WERI-Rb-1 (cell line): ENCODE results near the gene AGPAT3.

Experiments
- DNase-seq: peaks from one replicate; pipeline ENCODE4 v3.0.0-alpha.2; 2020
- H3K27ac ChIP-seq: fragments of 250-450 bp; sonication (Bioruptor Pico); 2 replicates; pipeline ENCODE4 v1.5.1; 2020; ENCODE audit warnings: mild to moderate bottlenecking, moderate library complexity
- H3K27me3 ChIP-seq: fragments of 250-450 bp; sonication (Bioruptor Pico); 2 replicates; pipeline ENCODE4 v1.5.1; 2021; ENCODE audit warnings: mild to moderate bottlenecking, low read depth, moderate library complexity; ENCODE audit not compliant: insufficient read depth, severe bottlenecking
- H3K36me3 ChIP-seq: fragments of 250-450 bp; sonication (Bioruptor Pico); 2 replicates; pipeline ENCODE4 v1.5.1; 2020; ENCODE audit warnings: mild to moderate bottlenecking, moderate library complexity
- H3K4me3 ChIP-seq: 2 replicates; pipeline ENCODE4 v1.5.1; 2011; ENCODE audit warnings: low read depth, mild to moderate bottlenecking, control low read depth, low read length
- H3K9me3 ChIP-seq: fragments of 250-450 bp; sonication (Bioruptor Pico); 2 replicates; pipeline ENCODE4 v1.5.1; 2021; ENCODE audit warnings: mild to moderate bottlenecking, moderate library complexity; ENCODE audit not compliant: severe bottlenecking
- TF ChIP-seq, protein P1 (sequence below): IDR thresholded peaks from 2 replicates; pipeline ENCODE4 v1.5.1; 2011; ENCODE audit warnings: low read depth, mild to moderate bottlenecking, control low read depth, inconsistent platforms, low read length

The AGPAT3 gene

DNA sequence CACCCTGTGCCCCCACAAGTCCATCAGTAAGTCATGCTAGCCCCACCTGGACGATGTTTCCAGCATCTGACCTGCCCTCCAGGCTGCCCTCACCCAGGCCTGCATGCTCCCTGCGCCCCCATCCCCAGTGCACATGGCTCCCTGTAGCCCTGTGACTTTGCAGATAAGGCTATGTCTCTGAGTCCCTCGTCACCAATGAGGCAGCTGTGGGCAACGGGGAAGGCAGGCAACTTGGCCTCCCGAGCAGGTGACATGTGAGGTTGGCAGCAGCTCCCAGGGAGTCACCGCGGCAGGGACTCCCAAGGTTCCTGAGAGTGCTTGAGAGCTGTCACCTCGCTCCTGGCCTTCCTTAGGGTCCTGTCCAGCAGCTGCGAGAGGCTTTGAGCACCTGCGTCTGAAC is 32.4 kb upstream of the AGPAT3 start:
- no peak for DNase-seq
- TF ChIP-seq, protein P1, sequence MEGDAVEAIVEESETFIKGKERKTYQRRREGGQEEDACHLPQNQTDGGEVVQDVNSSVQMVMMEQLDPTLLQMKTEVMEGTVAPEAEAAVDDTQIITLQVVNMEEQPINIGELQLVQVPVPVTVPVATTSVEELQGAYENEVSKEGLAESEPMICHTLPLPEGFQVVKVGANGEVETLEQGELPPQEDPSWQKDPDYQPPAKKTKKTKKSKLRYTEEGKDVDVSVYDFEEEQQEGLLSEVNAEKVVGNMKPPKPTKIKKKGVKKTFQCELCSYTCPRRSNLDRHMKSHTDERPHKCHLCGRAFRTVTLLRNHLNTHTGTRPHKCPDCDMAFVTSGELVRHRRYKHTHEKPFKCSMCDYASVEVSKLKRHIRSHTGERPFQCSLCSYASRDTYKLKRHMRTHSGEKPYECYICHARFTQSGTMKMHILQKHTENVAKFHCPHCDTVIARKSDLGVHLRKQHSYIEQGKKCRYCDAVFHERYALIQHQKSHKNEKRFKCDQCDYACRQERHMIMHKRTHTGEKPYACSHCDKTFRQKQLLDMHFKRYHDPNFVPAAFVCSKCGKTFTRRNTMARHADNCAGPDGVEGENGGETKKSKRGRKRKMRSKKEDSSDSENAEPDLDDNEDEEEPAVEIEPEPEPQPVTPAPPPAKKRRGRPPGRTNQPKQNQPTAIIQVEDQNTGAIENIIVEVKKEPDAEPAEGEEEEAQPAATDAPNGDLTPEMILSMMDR, result no peak
- Histone ChIP-seq H3K27ac (no peak overlapping the region), H3K27me3 (no peaks in the 10 kb centered on the region), H3K9me3 (peaks cover 11% of the 10 kb centered on the region), H3K4me3 (no peak overlapping the region), H3K36me3 (no peaks in the 10 kb centered on the region)

DNA sequence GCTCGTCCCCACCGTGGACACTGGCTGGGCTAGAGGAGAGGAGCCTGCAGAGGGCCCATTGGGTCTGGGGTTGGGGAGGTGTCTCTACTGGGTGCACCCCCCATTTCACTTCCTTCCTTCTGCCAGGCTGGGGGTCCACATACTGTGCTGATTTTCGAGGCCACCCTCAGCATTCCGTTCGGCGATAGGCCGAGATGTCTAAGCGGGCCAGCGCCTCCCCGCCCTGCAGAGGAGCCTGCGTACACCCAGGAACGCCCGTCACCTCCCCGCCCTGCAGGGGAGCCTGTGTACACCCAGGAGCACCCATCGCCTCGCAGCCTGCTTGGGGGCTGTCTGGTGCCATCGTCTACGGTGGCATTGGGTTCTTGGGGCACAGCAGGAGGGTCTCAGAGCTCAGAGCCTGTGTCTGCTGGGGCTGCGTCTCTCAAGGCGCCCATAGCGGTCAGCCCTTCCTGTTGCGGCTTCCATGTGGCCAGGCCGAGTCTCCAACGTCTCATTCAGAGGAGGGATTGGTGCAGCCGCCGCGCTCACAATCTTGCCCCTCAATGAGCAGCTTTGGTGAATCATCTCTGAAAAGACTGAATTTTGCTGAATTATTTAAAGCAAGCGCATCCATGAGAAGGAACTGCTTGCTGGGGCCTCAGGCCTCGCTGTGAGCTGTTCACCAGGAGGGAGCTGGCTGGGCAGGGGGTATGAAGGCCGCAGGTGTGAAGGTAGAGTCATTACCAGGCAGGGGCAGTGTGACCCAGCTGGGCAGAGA is 30.7 kb upstream of the AGPAT3 start:
- no peak overlapping the region for H3K4me3 ChIP-seq
- no peaks in the 10 kb centered on the region for H3K27me3 ChIP-seq
- TF ChIP-seq, protein P1, result no peak
- H3K9me3 ChIP-seq, result peaks cover 8% of the 10 kb centered on the region
- H3K36me3 ChIP-seq, result no peaks in the 10 kb centered on the region
- no peak for DNase-seq
- H3K27ac ChIP-seq, result no peak overlapping the region

DNA sequence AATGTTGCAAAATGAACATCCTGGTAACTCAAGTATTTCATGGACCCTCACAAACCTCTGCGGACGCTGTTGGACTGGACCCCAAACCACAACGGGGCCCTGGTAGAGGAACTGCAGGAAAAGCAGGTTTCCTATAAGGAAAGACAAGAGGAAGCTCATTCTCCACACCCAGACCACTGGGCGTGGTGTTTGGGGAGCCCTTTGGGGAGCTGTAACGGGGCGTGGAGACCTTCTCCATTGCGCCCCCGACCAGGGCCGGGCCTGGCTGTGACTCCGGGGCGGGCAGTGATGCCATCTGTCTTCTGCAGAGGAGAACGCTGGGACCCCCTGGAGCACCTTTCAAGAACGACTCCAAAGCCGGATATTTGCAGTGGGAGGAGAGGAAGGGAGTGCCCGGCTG is 30.0 kb upstream of the AGPAT3 start:
- H3K27me3 ChIP-seq, result no peaks in the 10 kb centered on the region
- no peaks in the 10 kb centered on the region for H3K36me3 ChIP-seq
- H3K9me3 ChIP-seq, result peaks cover 8% of the 10 kb centered on the region
- no peak overlapping the region for H3K4me3 ChIP-seq
- no peak for DNase-seq
- no peak overlapping the region for H3K27ac ChIP-seq
- TF ChIP-seq, protein P1, result no peak

DNA sequence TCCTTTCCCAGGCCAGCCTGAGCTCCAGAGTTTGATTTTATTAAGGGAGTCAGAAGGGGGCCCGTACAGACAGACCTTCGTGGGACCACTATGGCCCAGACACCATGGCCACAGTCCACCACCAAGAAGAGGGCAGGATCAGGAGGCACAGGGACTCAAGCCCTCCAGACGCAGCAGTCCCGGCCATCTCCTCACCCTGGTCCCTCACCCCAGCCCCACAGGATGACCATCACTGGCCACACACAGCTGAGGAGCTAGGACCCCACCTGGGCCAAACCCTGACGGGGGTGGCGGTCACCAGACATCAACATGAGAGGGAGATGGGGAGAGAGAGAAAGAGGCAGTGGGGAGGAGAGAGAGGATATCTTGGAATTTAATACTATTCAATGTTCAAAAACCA is 29.2 kb upstream of the AGPAT3 start:
- H3K4me3 ChIP-seq, result no peak overlapping the region
- TF ChIP-seq, protein P1, result no peak

DNA sequence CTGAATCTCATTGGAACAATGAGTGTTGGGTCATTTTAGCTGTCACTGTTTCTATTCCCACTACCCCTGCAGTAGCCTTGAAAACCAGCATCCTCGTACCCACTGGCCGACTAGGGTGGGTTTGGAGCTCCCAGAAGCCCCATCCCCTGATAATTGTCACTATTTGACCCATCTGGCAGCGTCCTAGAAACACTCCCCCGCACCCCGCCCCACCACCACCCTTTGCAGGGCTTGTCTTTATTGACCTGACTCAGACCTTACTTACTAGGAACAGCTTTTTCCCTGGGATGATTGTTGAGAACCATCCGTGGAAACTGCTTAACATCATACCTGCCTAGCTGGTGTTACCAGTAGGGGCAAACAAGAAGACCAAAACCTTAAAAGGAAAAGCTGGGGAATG is 28.4 kb upstream of the AGPAT3 start:
- no peak for DNase-seq
- TF ChIP-seq, protein P1, result no peak
- H3K4me3 ChIP-seq, result no peak overlapping the region
- H3K9me3 ChIP-seq, result peaks cover 8% of the 10 kb centered on the region
- H3K27me3 ChIP-seq, result no peaks in the 10 kb centered on the region
- H3K27ac ChIP-seq, result no peak overlapping the region
- no peaks in the 10 kb centered on the region for H3K36me3 ChIP-seq

More for the DNA sequence above, 29.2 kb upstream of the AGPAT3 start:
- Histone ChIP-seq H3K27ac (no peak overlapping the region), H3K9me3 (peaks cover 8% of the 10 kb centered on the region), H3K27me3 (no peaks in the 10 kb centered on the region), H3K36me3 (no peaks in the 10 kb centered on the region)
- no peak for DNase-seq

DNA sequence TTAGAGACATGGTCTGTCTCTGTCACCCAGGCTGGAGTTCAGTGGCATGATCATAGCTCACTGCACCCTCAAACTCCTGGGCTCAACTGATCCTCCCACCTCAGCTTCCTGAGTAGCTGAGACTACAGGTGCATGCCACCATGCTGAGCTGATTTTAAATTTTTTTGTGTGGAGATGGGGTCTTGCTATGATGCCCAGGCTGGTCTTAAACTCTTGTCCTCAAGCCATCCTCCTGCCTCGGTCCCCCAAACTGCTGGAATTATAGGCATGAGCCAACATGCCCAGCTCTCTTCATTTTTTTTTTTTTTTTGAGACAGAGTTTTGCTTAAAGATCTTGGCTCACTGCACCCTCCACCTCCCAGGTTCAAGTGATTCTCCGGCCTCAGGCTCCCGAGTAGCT is 24.8 kb upstream of the AGPAT3 start:
- TF ChIP-seq, protein P1, result no peak
- Histone ChIP-seq H3K36me3 (no peaks in the 10 kb centered on the region), H3K4me3 (no peak overlapping the region), H3K27ac (no peak overlapping the region), H3K9me3 (no peaks in the 10 kb centered on the region), H3K27me3 (no peaks in the 10 kb centered on the region)
- no peak for DNase-seq
